Bronchial epithelial cell (primary cell): Measurements from ENCODE around the gene NDUFB4. TPM values are rescaled to one million over a fixed set of nuclear protein-coding genes. Genes with fewer than 3 reads are reported as not detected.

Experiments used
- DNase-seq: peaks from one replicate; pipeline ENCODE4 v3.0.0-alpha.2; 2010; ENCODE audit warnings: low read depth
- FAIRE-seq: peaks from 2 replicates; lab custom pipeline; 2011; peaks lifted over from hg19 to GRCh38; lab: Jason Lieb, UNC
- H3K27me3 ChIP-seq: 2 replicates; pipeline ENCODE4 v1.5.1; 2011; ENCODE audit warnings: low read length; ENCODE audit not compliant: control insufficient read depth, insufficient read depth
- H3K36me3 ChIP-seq: 2 replicates; pipeline ENCODE4 v1.5.1; 2011; ENCODE audit warnings: low read length; ENCODE audit not compliant: control insufficient read depth, insufficient read depth
- H3K4me3 ChIP-seq: 2 replicates; pipeline ENCODE4 v1.5.1; 2011; ENCODE audit warnings: mild to moderate bottlenecking, low read depth, low read length, control low read depth
- CTCF ChIP-seq: IDR thresholded peaks from 2 replicates; pipeline ENCODE4 v1.5.1; 2011; ENCODE audit warnings: mild to moderate bottlenecking, moderate library complexity, low read length, control low read depth, inconsistent platforms; ENCODE audit not compliant: insufficient read depth, severe bottlenecking
- total RNA-seq: library from RNA; depleted of rRNA; stranded (reverse); fragments of >200 nt; gene quantifications from 2 replicates; pipeline ENCODE4 v1.2.1, GENCODE V29; 2014

NDUFB4 gene
- total RNA-seq, 1 donor from 2014 or later: 9.7 TPM

GRCh38 chr3:120597445-120598049 is 1.4 kb downstream of the NDUFB4 start:
- Histone ChIP-seq H3K27me3 (no peaks in the 10 kb centered on the region), H3K36me3 (peaks cover 5% of the 10 kb centered on the region), H3K4me3 (no peak overlapping the region)
- no peak for TF ChIP-seq CTCF
- no peak for FAIRE-seq
- no peak for DNase-seq

- no peak overlapping the region for H3K4me3 ChIP-seq
- H3K36me3 ChIP-seq: peaks cover 5% of the 10 kb centered on the region
- no peak for FAIRE-seq
- DNase-seq: no peak
- H3K27me3 ChIP-seq: no peaks in the 10 kb centered on the region
- no peak for TF ChIP-seq CTCF
Observed at GRCh38 chr3:120599211-120599610, 3.1 kb downstream of the NDUFB4 start.

GRCh38 chr3:120601554-120601953 is 5.4 kb downstream of the NDUFB4 start:
- H3K27me3 ChIP-seq: no peaks in the 10 kb centered on the region
- no peak overlapping the region for H3K4me3 ChIP-seq
- DNase-seq (no peak), FAIRE-seq (no peak)
- TF ChIP-seq CTCF: no peak
- peaks cover 5% of the 10 kb centered on the region for H3K36me3 ChIP-seq

GRCh38 chr3:120602682-120603081 is 6.5 kb downstream of the NDUFB4 start:
- FAIRE-seq: no peak

GRCh38 chr3:120604382-120604781 is 8.2 kb downstream of the NDUFB4 start:
- Histone ChIP-seq H3K36me3 (peaks cover 2% of the 10 kb centered on the region), H3K4me3 (no peak overlapping the region), H3K27me3 (no peaks in the 10 kb centered on the region)
- peak; percentile 7 for FAIRE-seq
- TF ChIP-seq CTCF: no peak
- no peak for DNase-seq

More at GRCh38 chr3:120602682-120603081, 6.5 kb downstream of the NDUFB4 start:
- H3K4me3 ChIP-seq: no peak overlapping the region
- no peak for TF ChIP-seq CTCF
- peaks cover 5% of the 10 kb centered on the region for H3K36me3 ChIP-seq
- H3K27me3 ChIP-seq: no peaks in the 10 kb centered on the region
- DNase-seq: no peak

- DNase-seq (no peak), FAIRE-seq (no peak)
- Histone ChIP-seq H3K4me3 (no peak overlapping the region), H3K27me3 (no peaks in the 10 kb centered on the region), H3K36me3 (peaks cover 2% of the 10 kb centered on the region)
- TF ChIP-seq CTCF: no peak
Observed at GRCh38 chr3:120604784-120605183, 8.6 kb downstream of the NDUFB4 start.
